Activated CD4-positive, CD25-positive, alpha-beta regulatory T cell (primary cell): ENCODE results near the gene RBM34.
"Not testable (repeated sequence)": the region's sequence is repeated elsewhere in the genome, so short reads cannot be mapped to it uniquely, and the experiment has no call there.

ENCODE experiments used
- DNase-seq, 4 experiments: peaks; one replicate each; lab custom pipeline; 2025; lab: John Stamatoyannopoulos, UW

The RBM34 gene

GRCh38 chr1:235091319-235092044 is 69.6 kb downstream of the RBM34 start:
- DNase-seq = not testable (repeated sequence)

- no peak for DNase-seq
These were observed 70.5 kb downstream of the RBM34 start for GRCh38 chr1:235090406-235091069.

DNA sequence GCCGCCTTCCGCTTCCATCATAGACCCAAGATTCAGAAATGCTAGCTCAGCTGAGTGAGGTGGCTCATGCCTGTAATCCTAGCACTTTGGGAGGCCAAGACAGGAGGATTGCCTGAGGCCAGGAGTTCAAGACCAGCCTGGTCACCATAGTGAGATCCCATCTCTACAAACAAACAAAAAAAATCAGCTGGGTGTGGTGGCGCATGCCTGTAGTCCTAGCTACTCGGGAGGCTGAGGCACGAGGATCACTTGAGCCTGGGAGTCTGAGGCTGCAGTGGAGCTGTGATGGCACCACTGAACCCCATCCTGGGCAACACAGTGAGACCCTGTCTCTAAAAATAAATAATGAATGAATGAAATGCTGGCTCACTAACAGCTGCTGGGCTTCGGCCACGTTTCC is 72.1 kb downstream of the RBM34 start:
- DNase-seq = no peak

DNA sequence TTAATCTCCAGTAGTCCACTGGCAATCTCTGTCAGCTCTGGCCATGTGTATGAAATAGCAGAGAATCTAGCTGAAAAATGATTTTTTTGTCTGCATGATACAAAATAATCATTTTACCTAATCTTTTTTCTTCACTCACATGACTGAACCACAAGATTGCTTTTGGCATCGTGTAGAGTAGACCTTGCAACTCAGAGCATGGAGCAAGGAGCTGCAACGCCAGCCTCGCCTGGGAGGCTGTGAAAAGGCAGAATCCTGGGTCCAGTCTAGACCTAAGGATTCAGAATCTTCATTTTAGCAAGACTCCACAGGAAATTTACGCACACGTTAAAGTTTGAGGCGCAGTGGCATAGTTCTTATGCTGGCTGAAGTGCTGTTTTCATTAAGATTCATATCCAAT is 72.6 kb downstream of the RBM34 start:
- DNase-seq = no peak

DNA sequence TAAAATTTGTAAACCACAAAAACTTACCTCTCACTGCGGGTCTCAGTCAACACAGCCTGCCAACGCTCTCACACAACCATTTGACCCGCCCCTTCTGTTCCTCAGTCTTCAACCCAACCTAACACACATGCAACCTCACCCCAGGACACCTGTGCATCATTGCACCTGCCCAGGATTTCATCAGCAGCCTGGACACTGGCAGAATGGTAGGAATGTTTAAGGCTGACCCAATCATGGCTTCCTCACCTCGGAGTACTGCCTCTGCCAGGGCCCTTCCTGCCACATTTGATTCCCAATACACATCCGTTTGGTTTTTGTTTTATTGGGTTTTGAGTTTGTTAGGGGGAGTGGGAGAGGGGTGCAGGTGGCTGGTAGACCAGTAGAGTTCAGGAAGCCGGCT is 73.1 kb downstream of the RBM34 start:
- no peak for DNase-seq

GRCh38 chr1:235085411-235086117 is 75.5 kb downstream of the RBM34 start:
- not testable (repeated sequence) for DNase-seq
